Trophoblast cell (in vitro differentiated cells and primary cell): ENCODE data around the gene PARL.

Experiments
- DNase-seq, 2 donors: peaks; one replicate each; pipeline ENCODE4 v3.0.0-alpha.2; 2016
- H2AFZ ChIP-seq: 2 replicates; pipeline ENCODE4 v1.6.1; 2013; ENCODE audit warnings: low read length, moderate library complexity, mild to moderate bottlenecking; ENCODE audit not compliant: insufficient read depth, poor library complexity
- H2AK5ac ChIP-seq: 2 replicates; pipeline ENCODE4 v1.6.1; 2013; ENCODE audit warnings: mild to moderate bottlenecking, low read length
- H2BK120ac ChIP-seq: 2 replicates; pipeline ENCODE4 v1.6.1; 2013; ENCODE audit warnings: low read length, mild to moderate bottlenecking, moderate library complexity; ENCODE audit not compliant: insufficient read depth, poor library complexity
- H2BK12ac ChIP-seq: 2 replicates; pipeline ENCODE4 v1.6.1; 2013; ENCODE audit warnings: mild to moderate bottlenecking, low read length, moderate library complexity
- H2BK5ac ChIP-seq: 2 replicates; pipeline ENCODE4 v1.6.1; 2013; ENCODE audit warnings: low read length, low read depth, moderate library complexity, mild to moderate bottlenecking; ENCODE audit not compliant: poor library complexity
- H3K14ac ChIP-seq: 2 replicates; pipeline ENCODE4 v1.6.1; 2013; ENCODE audit warnings: mild to moderate bottlenecking, low read length
- H3K18ac ChIP-seq: 2 replicates; pipeline ENCODE4 v1.6.1; 2013; ENCODE audit warnings: mild to moderate bottlenecking, low read length
- H3K23ac ChIP-seq: 2 replicates; pipeline ENCODE4 v1.6.1; 2013; ENCODE audit warnings: low read length
- H3K27ac ChIP-seq: 2 replicates; pipeline ENCODE4 v1.5.1; 2013; ENCODE audit warnings: low read depth, mild to moderate bottlenecking, inconsistent platforms, low read length, moderate library complexity
- H3K27me3 ChIP-seq: 2 replicates; pipeline ENCODE4 v1.6.1; 2013; ENCODE audit warnings: inconsistent platforms, mild to moderate bottlenecking, low read length, moderate library complexity; ENCODE audit not compliant: insufficient read depth
- H3K36me3 ChIP-seq, 2 experiments: 1 replicate in 1 of 2; 2 replicates in 1 of 2; pipeline ENCODE4 v1.6.1; 2013; ENCODE audit warnings: low read length in 2 of 2, mild to moderate bottlenecking in 2 of 2, moderate library complexity in 1 of 2; ENCODE audit not compliant: insufficient read depth in 2 of 2, control insufficient read depth in 1 of 2
- H3K4ac ChIP-seq: 2 replicates; pipeline ENCODE4 v1.6.1; 2013; ENCODE audit warnings: low read depth, mild to moderate bottlenecking, low read length, moderate library complexity
- H3K4me1 ChIP-seq, 2 experiments: 1 replicate in 1 of 2; 2 replicates in 1 of 2; pipeline ENCODE4 v1.6.1; 2013; ENCODE audit warnings: low read length in 2 of 2, mild to moderate bottlenecking in 2 of 2, moderate library complexity in 1 of 2; ENCODE audit not compliant: insufficient read depth in 2 of 2, control insufficient read depth in 1 of 2
- H3K4me2 ChIP-seq: 2 replicates; pipeline ENCODE4 v1.6.1; 2013; ENCODE audit warnings: inconsistent platforms, mild to moderate bottlenecking, low read length, moderate library complexity
- H3K4me3 ChIP-seq: 2 replicates; pipeline ENCODE4 v1.5.1; 2013; ENCODE audit warnings: mild to moderate bottlenecking, low read depth, low read length, inconsistent platforms
- H3K79me1 ChIP-seq: one replicate; pipeline ENCODE4 v1.6.1; 2013; ENCODE audit warnings: low read length
- H3K79me2 ChIP-seq: 2 replicates; pipeline ENCODE4 v1.6.1; 2013; ENCODE audit warnings: low read length, mild to moderate bottlenecking; ENCODE audit not compliant: control insufficient read depth, insufficient read depth, poor library complexity
- H3K9ac ChIP-seq: 2 replicates; pipeline ENCODE4 v1.6.1; 2013; ENCODE audit warnings: mild to moderate bottlenecking, low read length
- H3K9me3 ChIP-seq: 2 replicates; pipeline ENCODE4 v1.6.1; 2013; ENCODE audit warnings: low read depth, mild to moderate bottlenecking, control low read depth, inconsistent platforms, low read length; ENCODE audit not compliant: insufficient read depth
- H4K12ac ChIP-seq: 2 replicates; pipeline ENCODE4 v1.6.1; 2013; ENCODE audit warnings: low read depth, mild to moderate bottlenecking, low read length, moderate library complexity
- H4K8ac ChIP-seq: 2 replicates; pipeline ENCODE4 v1.6.1; 2013; ENCODE audit warnings: low read depth, mild to moderate bottlenecking, low read length, moderate library complexity
- H4K91ac ChIP-seq: one replicate; pipeline ENCODE4 v1.6.1; 2013; ENCODE audit warnings: low read depth, mild to moderate bottlenecking, low read length, moderate library complexity
- WGBS: extraction: QIAGEN DNeasy Blood & Tissue Kit; methylation state at CpG from one replicate; pipeline ENCODE4 v1.1.7; 2013; ENCODE audit warnings: missing lambda C conversion rate; ENCODE audit not compliant: insufficient read length, insufficient coverage; ENCODE audit errors: extremely low coverage; 5-methylcytosine and 5-hydroxymethylcytosine counted together

Gene PARL

GRCh38 chr3:183837894-183838293 lies 46.8 kb downstream of the PARL start:
- no peaks in the 10 kb centered on the region for H3K79me2 ChIP-seq
- no peak overlapping the region for H4K91ac ChIP-seq
- H3K4me3 ChIP-seq = no peak overlapping the region
- no peak overlapping the region for H3K27ac ChIP-seq
- H2AFZ ChIP-seq = no peak overlapping the region
- H3K4me1 ChIP-seq = peaks cover 0 to 3% of the 10 kb centered on the region in 2 experiments
- no peak overlapping the region for H2BK5ac ChIP-seq
- no peak overlapping the region for H3K14ac ChIP-seq
- H3K9me3 ChIP-seq = no peaks in the 10 kb centered on the region
- no peak overlapping the region for H3K9ac ChIP-seq
- no peak overlapping the region for H2AK5ac ChIP-seq
- no peak overlapping the region for H4K12ac ChIP-seq
- no peak overlapping the region for H4K8ac ChIP-seq
- H2BK12ac ChIP-seq = no peak overlapping the region
- no CpG with 5 or more reads among the region's 3 CpGs for WGBS
- no peak overlapping the region for H3K18ac ChIP-seq
- H3K27me3 ChIP-seq = no peaks in the 10 kb centered on the region
- no peak overlapping the region for H3K4me2 ChIP-seq
- H2BK120ac ChIP-seq = no peak overlapping the region
- DNase-seq = no peak
- H3K79me1 ChIP-seq = no peaks in the 10 kb centered on the region
- no peak overlapping the region for H3K23ac ChIP-seq
- H3K36me3 ChIP-seq = peaks cover 22 to 29% of the 10 kb centered on the region in 2 experiments
- H3K4ac ChIP-seq = no peak overlapping the region

DNA sequence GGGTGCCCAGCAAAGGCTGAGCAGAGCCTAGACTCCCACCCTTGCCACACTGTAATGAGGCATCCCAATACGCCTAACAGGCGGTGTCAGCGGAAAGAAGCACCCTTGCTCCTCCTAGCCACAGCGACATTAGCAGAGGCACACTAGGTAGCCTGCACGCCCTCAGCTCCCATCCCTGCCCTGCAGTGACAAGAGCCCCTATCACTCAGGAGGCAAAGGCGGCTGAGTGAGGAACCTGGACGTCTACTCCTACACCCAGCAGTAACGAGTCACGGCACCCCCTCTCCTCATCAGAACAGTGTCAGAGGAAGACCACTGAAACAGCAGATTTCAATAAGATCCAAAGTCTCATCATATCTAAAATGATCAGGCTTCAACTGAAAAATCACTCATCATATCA lies 47.3 kb downstream of the PARL start:
- Histone ChIP-seq H2BK5ac (no peak overlapping the region), H3K4me1 (peaks cover 0 to 3% of the 10 kb centered on the region in 2 experiments), H3K4me2 (no peak overlapping the region), H4K91ac (no peak overlapping the region), H3K36me3 (peaks cover 23 to 31% of the 10 kb centered on the region in 2 experiments), H2AK5ac (no peak overlapping the region), H2BK120ac (no peak overlapping the region), H3K27me3 (no peaks in the 10 kb centered on the region), H4K8ac (no peak overlapping the region), H2AFZ (no peak overlapping the region), H3K18ac (no peak overlapping the region), H3K4me3 (no peak overlapping the region), H2BK12ac (no peak overlapping the region), H3K14ac (no peak overlapping the region), H3K23ac (peak overlapping the region; percentile 3), H3K79me1 (no peaks in the 10 kb centered on the region), H3K79me2 (no peaks in the 10 kb centered on the region), H4K12ac (no peak overlapping the region), H3K9ac (peak overlapping the region; percentile 19), H3K27ac (no peak overlapping the region), H3K4ac (no peak overlapping the region), H3K9me3 (no peaks in the 10 kb centered on the region)
- no CpG with 5 or more reads among the region's 9 CpGs for WGBS
- DNase-seq = no peak

DNA sequence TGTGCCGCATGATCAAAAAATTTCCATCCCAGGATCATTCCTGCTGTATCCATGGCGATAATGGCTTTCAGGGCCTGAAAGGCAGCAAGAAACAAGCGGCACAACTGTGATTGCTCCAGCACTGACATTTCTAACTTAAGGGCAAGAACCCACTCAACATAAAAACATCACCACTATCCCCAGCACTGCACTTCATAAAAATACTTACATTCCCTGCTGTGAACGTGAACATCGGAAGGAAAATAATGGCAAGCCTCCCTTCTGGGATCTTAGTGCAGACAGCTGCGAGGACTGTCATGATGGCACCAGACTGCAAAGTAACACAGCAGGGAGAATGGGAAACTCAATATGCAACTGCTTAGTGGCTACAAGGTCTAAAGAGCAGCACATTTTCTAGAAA lies 51.2 kb downstream of the PARL start:
- H2AFZ ChIP-seq = no peak overlapping the region
- WGBS = no CpG with 5 or more reads among the region's 6 CpGs

GRCh38 chr3:183830187-183830586 lies 54.5 kb downstream of the PARL start:
- Histone ChIP-seq H2AK5ac (no peak overlapping the region), H3K4me2 (no peak overlapping the region), H3K4ac (no peak overlapping the region), H3K36me3 (peaks cover 17 to 31% of the 10 kb centered on the region in 2 experiments), H3K4me3 (peak overlapping the region; percentile 5), H4K8ac (no peak overlapping the region), H3K14ac (no peak overlapping the region), H4K91ac (no peak overlapping the region), H3K18ac (no peak overlapping the region), H2BK12ac (no peak overlapping the region), H3K79me1 (no peaks in the 10 kb centered on the region), H3K79me2 (no peaks in the 10 kb centered on the region), H4K12ac (no peak overlapping the region), H3K9me3 (no peaks in the 10 kb centered on the region), H2BK120ac (no peak overlapping the region), H3K27ac (no peak overlapping the region), H3K27me3 (no peaks in the 10 kb centered on the region), H3K4me1 (peaks cover 2 to 3% of the 10 kb centered on the region in 2 experiments), H2BK5ac (no peak overlapping the region), H3K9ac (peak overlapping the region; percentile 41), H3K23ac (no peak overlapping the region), H2AFZ (no peak overlapping the region)
- DNase-seq = no peak
- WGBS = no CpG with 5 or more reads among the region's 9 CpGs

More for the DNA sequence above, 51.2 kb downstream of the PARL start:
- no peak overlapping the region for H3K18ac ChIP-seq
- no peak overlapping the region for H2BK12ac ChIP-seq
- H3K36me3 ChIP-seq = peaks cover 21 to 30% of the 10 kb centered on the region in 2 experiments
- no peak overlapping the region for H3K4me3 ChIP-seq
- no peaks in the 10 kb centered on the region for H3K27me3 ChIP-seq
- no peak overlapping the region for H3K23ac ChIP-seq
- H3K9me3 ChIP-seq = no peaks in the 10 kb centered on the region
- no peak overlapping the region for H3K14ac ChIP-seq
- H2BK5ac ChIP-seq = no peak overlapping the region
- no peaks in the 10 kb centered on the region for H3K79me2 ChIP-seq
- DNase-seq = no peak
- H3K4ac ChIP-seq = no peak overlapping the region
- H3K9ac ChIP-seq = no peak overlapping the region
- no peak overlapping the region for H3K27ac ChIP-seq
- H2BK120ac ChIP-seq = no peak overlapping the region
- H4K8ac ChIP-seq = no peak overlapping the region
- H2AK5ac ChIP-seq = no peak overlapping the region
- H4K12ac ChIP-seq = no peak overlapping the region
- H3K4me2 ChIP-seq = no peak overlapping the region
- no peaks in the 10 kb centered on the region for H3K4me1 ChIP-seq
- H4K91ac ChIP-seq = no peak overlapping the region
- no peaks in the 10 kb centered on the region for H3K79me1 ChIP-seq
